Measurements from ENCODE around the gene DOCK7.
"Not testable (repeated sequence)": the region's sequence is repeated elsewhere in the genome, so short reads cannot be mapped to it uniquely, and the experiment has no call there.

GRCh38 chr1:62527346-62527745, 160.8 kb downstream of the DOCK7 start:
- not testable (repeated sequence) for TF ChIP-seq CTCF (conservative IDR thresholded peaks at IDR 0.05 in 1 of 2, IDR thresholded peaks at IDR 0.05 in 1 of 2; ENCODE audit: extremely low read depth in 1 of 2, insufficient read depth in 1 of 2, low read depth in 1 of 2, low read length in 2 of 2); EZH2 (IDR thresholded peaks at IDR 0.05; ENCODE audit: borderline replicate concordance, low read length)

All from mammary epithelial cell (primary cell).